MCF 10A (cell line): Measurements from ENCODE around the gene NFIA. TPM values are rescaled to one million over a fixed set of nuclear protein-coding genes. Genes with fewer than 3 reads are reported as not detected.

Experiments used
- BruUV-seq: library from RNA; stranded (reverse); fragments of 400-500 nt; replicated peaks from 2 replicates; lab custom pipeline; 2021; lab: Mats Ljungman, UMichigan
- CTCF ChIA-PET: fragments of 300-600 bp; sonication (Branson Sonifier 250); formaldehyde crosslinking; extraction: SDS; loops from one replicate; lab custom pipeline; 2021; ENCODE audit warnings: antibody characterized with exemption, inconsistent platforms; lab: Yijun Ruan, JAX
- POLR2A ChIA-PET: fragments of 300-600, 350-650 bp; sonication (Branson Sonifier 250); formaldehyde crosslinking; extraction: SDS; loops from one replicate; lab custom pipeline; 2020; ENCODE audit warnings: antibody characterized with exemption, inconsistent platforms; lab: Yijun Ruan, JAX
- DNase-seq: peaks from one replicate; pipeline ENCODE4 v3.0.0-alpha.2; 2018; ENCODE audit not compliant: unreplicated experiment
- H3K27ac Mint-ChIP-seq: one replicate; pipeline ENCODE4 v1.8.0; 2022; ENCODE audit warnings: mild to moderate bottlenecking, low read depth, mixed read lengths; ENCODE audit not compliant: unreplicated experiment
- H3K27me3 Mint-ChIP-seq: one replicate; pipeline ENCODE4 v1.8.0; 2022; ENCODE audit warnings: mixed read lengths; ENCODE audit not compliant: insufficient read depth, unreplicated experiment
- H3K36me3 Mint-ChIP-seq: one replicate; pipeline ENCODE4 v1.8.0; 2022; ENCODE audit warnings: mild to moderate bottlenecking, moderate library complexity, mixed read lengths; ENCODE audit not compliant: insufficient read depth, unreplicated experiment
- H3K4me1 Mint-ChIP-seq: one replicate; pipeline ENCODE4 v1.8.0; 2022; ENCODE audit warnings: mixed read lengths; ENCODE audit not compliant: insufficient read depth, unreplicated experiment
- H3K4me3 Mint-ChIP-seq: one replicate; pipeline ENCODE4 v1.8.0; 2022; ENCODE audit warnings: mild to moderate bottlenecking, moderate library complexity, mixed read lengths; ENCODE audit not compliant: unreplicated experiment
- H3K9me3 Mint-ChIP-seq: one replicate; pipeline ENCODE4 v1.8.0; 2022; ENCODE audit warnings: mixed read lengths; ENCODE audit not compliant: unreplicated experiment
- intact Hi-C: fragments of 100-400 bp; cut with micrococcal nuclease; formaldehyde crosslinking; loops from 2 replicates; pipeline ENCODE4 v1.14.1; 2022
- total RNA-seq: library from RNA; stranded (reverse); gene quantifications from 2 replicates; pipeline ENCODE4 v1.2.3, GENCODE V29; 2022
- TF ChIP-seq, protein P1 (sequence below): fragments of 200-600 bp; IDR thresholded peaks from one replicate; pipeline ENCODE4 v1.8.0; 2022; ENCODE audit warnings: antibody characterized with exemption, mild to moderate bottlenecking; ENCODE audit not compliant: unreplicated experiment

NFIA gene
- total RNA-seq, 1 experiment from 2014 or later, result 54.8 TPM

DNA sequence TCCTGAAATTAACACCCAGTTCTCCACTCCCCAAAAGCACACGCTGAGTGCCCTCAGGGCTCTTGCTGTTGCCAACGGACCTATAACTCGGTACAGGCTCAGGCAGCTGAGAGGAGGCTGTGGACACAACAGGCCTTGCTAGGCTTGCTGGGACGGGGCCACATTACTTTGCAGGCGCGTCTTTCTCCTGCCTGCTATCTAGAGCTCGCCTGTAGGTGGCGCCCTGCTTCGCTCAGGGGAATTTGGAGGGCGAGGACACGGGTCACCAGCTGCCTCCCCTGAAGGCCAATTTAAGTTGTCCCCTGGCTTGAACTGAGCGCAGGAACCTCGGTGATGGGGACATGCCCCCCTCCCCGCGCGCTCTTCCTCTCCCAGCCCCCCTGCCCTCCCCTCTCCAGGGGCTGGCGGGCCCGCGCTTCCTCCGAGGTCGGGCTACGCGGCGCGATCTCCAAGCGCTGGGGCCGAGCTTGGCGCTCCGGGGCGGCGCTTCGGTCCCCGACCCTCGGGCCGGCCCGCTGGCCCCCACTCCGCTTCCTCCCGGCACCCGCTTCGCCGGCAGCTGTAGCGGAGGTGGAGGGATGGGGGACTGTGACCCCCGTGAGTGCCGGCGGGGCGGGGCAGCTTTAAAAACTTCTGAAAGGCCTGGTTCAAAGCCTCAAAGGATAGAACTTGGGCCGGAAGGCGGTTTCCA, 32.4 kb upstream of the NFIA start:
- ChIA-PET POLR2A (interaction anchor here (0.5 to 15.8 kb wide), 24 partner anchors 9 to 956 kb away, joined by 3 to 369 read pairs (median 4); partner anchors contain the start of gene NFIA), CTCF (interaction anchor here (0.5 to 5.3 kb wide), 55 partner anchors 8 to 939 kb away, joined by 3 to 77 read pairs (median 4); no protein-coding TSS in a partner anchor)
- Mint-ChIP-seq H3K4me1 (peaks cover 20% of the 10 kb centered on the region), H3K36me3 (no peaks in the 10 kb centered on the region), H3K27me3 (no peaks in the 10 kb centered on the region), H3K27ac (peak overlapping the region; percentile 19), H3K9me3 (no peaks in the 10 kb centered on the region), H3K4me3 (peak overlapping the region; percentile 76)
- peak; percentile 90 for DNase-seq
- TF ChIP-seq, protein P1, sequence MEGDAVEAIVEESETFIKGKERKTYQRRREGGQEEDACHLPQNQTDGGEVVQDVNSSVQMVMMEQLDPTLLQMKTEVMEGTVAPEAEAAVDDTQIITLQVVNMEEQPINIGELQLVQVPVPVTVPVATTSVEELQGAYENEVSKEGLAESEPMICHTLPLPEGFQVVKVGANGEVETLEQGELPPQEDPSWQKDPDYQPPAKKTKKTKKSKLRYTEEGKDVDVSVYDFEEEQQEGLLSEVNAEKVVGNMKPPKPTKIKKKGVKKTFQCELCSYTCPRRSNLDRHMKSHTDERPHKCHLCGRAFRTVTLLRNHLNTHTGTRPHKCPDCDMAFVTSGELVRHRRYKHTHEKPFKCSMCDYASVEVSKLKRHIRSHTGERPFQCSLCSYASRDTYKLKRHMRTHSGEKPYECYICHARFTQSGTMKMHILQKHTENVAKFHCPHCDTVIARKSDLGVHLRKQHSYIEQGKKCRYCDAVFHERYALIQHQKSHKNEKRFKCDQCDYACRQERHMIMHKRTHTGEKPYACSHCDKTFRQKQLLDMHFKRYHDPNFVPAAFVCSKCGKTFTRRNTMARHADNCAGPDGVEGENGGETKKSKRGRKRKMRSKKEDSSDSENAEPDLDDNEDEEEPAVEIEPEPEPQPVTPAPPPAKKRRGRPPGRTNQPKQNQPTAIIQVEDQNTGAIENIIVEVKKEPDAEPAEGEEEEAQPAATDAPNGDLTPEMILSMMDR, result peak; percentile 93
- intact Hi-C loops, result loop anchor here (1.0 to 10.0 kb wide), 5 partner anchors 160 to 805 kb away; no protein-coding TSS in a partner anchor
- BruUV-seq, result no TSS peak

DNA sequence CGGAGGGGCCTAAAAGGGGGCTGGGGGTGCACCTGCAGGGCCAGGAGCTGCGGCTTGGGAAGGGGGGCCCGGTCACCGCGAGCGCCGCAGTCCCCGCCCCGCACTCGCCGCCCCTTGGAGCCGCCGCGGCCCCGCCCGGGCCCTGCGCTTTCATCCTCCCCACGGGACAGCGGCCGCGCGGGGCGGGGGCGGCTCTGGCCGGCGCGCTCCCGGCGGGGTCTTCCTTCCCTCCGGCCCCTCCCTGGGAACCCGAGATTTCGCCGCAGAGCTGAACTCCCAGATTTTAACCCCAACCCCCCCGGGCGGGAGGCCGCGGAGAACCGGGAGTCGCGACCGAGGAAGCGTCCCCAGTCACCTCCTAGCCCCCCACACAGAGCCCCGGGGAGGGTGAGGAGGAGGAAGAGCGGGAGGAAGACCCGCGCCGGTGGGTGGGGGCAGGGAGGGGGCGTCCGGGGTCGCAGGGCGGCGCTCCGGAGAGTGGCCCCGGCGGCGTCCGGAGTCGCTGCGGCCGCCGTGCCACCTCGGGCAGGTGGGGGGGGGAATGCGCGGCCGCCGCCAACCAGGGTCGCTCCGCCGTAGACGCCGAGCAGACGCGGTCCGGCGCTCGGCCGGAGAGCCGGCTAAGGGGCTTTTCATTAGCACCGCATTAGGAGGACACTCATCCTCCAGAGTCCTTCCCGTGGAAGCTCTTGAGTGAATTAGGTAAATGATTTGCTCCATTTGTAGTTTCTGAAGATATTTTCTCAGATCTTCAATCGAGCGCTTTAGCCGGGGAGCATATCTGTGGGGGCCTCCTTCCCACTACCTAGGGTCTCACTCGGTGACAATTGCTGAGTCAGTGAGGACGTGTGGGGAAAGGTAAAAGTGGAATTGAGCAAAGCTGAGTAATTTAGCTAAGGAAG, 31.6 kb upstream of the NFIA start:
- DNase-seq, result peak; percentile 17
- intact Hi-C loops, result loop anchor here (1.0 to 10.0 kb wide), 5 partner anchors 160 to 804 kb away; no protein-coding TSS in a partner anchor
- no peaks in the 10 kb centered on the region for H3K36me3 Mint-ChIP-seq

DNA sequence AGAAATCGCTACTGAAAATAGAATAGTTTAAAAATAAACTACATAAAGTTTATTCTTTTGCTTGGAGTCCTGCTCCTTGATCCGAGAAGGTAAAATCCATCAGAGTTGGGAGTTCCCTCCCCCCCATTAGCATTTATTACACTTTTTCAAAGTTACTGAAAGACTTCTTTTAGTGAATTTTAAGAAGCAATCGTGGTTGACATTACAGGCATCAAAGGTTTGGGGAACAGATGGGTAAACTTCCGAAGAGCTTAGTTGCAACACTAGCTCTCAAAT, 31.0 kb upstream of the NFIA start:
- intact Hi-C loops, result loop anchor here (10.0 kb wide), 1 partner anchor 803 kb away; no protein-coding TSS in a partner anchor
- ChIA-PET CTCF (interaction anchor here (0.6 to 5.3 kb wide), 7 partner anchors 27 to 401 kb away, joined by 3 to 77 read pairs (median 36); no protein-coding TSS in a partner anchor), POLR2A (interaction anchor here (0.6 to 15.8 kb wide), 8 partner anchors 28 to 445 kb away, joined by 3 to 369 read pairs (median 4); partner anchors contain the start of gene NFIA)
- Mint-ChIP-seq H3K27me3 (no peaks in the 10 kb centered on the region), H3K27ac (no peak overlapping the region), H3K4me3 (peak overlapping the region; percentile 76), H3K9me3 (no peaks in the 10 kb centered on the region), H3K4me1 (peaks cover 22% of the 10 kb centered on the region), H3K36me3 (no peaks in the 10 kb centered on the region)
- DNase-seq, result no peak
- TF ChIP-seq, protein P1, result no peak
- BruUV-seq, result no TSS peak

More for the DNA sequence above, 31.6 kb upstream of the NFIA start:
- H3K4me3 Mint-ChIP-seq, result peak overlapping the region; percentile 76
- ChIA-PET CTCF (interaction anchor here (0.6 to 5.3 kb wide), 43 partner anchors 9 to 770 kb away, joined by 3 to 77 read pairs (median 4); no protein-coding TSS in a partner anchor), POLR2A (interaction anchor here (0.5 to 15.8 kb wide), 21 partner anchors 8 to 446 kb away, joined by 3 to 369 read pairs (median 5); partner anchors contain the start of gene NFIA)
- TF ChIP-seq, protein P1, result no peak
- BruUV-seq, result no TSS peak
- no peaks in the 10 kb centered on the region for H3K27me3 Mint-ChIP-seq
- H3K4me1 Mint-ChIP-seq, result peaks cover 24% of the 10 kb centered on the region
- H3K9me3 Mint-ChIP-seq, result no peaks in the 10 kb centered on the region
- peak overlapping the region; percentile 19 for H3K27ac Mint-ChIP-seq
